ENCODE data around the gene FABP6.

DNA sequence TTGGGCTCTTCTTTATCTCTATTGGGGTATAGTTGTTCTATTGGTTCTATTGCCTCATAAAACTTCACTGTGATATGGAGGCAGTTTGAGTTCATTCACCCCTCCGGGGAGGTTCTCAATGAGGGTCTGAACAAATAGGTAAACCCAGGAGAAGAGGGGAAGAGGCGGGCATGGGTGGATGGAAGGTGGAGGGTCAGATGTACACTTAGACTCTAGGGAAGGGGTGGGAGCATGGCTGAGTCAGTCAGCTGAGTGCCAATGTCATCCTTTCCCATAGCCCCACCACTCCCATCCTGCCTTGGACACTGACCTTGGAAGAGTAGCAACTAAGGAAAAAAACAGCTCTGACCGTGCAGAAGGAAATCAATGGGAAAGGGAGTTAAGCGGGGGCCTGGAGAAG is 9.9 kb upstream of the FABP6 start:
- no peak for TF ChIP-seq CTCF (IDR thresholded peaks at IDR 0.05 in 8 of 11, conservative IDR thresholded peaks at IDR 0.05 in 3 of 11)
- TF ChIP-seq POLR2A (IDR thresholded peaks at IDR 0.05) = no peak
